DMS79 (cell line): ENCODE results near the gene VIPR2.
"Not testable (repeated sequence)": the region's sequence is repeated elsewhere in the genome, so short reads cannot be mapped to it uniquely, and the experiment has no call there.

ENCODE experiments used
- DNase-seq: peaks from one replicate; lab custom pipeline; 2025; lab: John Stamatoyannopoulos, UW

VIPR2 gene

DNA sequence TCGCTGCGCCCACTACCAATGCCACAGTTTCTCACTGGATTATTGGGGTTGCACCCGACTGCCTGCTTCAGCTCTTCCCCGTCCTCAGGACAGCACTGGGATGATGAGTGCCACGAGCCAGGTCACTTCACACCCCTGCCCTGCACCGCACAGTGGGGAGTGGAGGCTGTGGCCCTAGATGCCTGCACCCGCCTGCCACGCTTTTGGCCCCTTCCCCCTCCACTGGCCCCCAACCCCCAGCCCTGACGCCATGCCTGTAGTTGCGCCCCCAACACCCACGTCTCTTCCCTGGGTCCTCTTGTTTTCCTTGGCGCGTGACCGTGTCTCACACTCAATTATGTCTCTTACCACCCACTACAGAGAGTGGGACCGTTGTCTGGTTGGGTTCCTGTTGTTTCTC lies 134.3 kb downstream of the VIPR2 start:
- no peak for DNase-seq

DNA sequence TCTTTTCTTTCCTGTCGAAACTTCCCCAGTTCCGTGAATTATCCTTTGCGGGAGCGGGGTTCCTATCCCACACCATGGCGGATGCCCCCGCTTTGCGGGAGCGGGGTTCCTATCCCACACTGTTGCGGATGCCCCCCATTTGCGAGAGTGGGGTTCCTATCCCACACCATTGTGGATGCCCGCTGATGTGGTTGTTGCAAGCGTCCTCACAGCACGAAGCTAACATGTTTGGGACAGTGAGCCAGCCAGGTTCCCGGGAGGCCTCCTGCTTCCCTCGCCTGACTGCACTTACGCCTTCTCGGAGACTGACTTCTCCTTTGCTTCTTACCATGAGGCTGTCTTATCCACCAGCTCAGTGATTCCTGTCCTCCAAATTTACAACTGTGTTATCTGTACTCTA lies 134.7 kb downstream of the VIPR2 start:
- no peak for DNase-seq

DNA sequence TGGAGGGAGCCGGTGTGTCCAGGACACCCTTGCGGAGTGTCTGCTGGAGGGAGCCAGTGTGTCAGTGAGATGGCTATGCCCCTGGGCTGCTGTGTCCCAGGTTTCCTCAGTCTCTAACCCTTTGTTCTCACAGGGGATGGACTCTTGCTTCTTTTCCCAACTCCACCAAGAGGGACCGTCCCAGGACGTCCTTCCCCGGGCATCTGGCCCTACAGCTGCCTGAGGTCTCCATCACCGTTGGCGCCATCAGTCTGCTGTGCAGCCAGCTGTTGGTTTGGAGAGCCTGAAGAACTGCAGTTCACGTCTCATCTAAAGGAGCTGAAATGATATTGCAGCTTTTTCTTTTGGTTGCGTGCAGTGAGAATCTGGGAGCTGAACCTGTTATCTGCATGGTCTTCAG lies 136.2 kb downstream of the VIPR2 start:
- no peak for DNase-seq

DNA sequence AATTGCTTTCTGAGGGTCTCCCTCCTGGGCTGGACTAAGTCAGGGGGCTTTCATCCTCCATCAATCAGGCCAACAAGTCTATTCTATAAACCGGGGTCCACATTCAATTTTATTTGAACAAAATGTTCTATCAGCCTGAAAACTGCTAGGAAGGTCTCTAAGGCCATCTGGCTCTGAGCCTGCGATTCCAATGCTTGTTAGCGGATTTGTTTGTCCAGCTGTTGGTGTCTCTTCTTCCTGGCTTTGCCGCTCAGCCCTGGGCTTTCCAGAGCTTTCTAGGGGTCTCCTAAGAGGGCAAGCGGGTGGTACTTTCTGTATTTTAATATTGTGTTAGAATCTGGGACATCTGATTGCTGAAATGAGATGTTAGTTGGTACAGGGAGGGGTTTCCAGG lies 136.7 kb downstream of the VIPR2 start:
- DNase-seq = no peak

DNA sequence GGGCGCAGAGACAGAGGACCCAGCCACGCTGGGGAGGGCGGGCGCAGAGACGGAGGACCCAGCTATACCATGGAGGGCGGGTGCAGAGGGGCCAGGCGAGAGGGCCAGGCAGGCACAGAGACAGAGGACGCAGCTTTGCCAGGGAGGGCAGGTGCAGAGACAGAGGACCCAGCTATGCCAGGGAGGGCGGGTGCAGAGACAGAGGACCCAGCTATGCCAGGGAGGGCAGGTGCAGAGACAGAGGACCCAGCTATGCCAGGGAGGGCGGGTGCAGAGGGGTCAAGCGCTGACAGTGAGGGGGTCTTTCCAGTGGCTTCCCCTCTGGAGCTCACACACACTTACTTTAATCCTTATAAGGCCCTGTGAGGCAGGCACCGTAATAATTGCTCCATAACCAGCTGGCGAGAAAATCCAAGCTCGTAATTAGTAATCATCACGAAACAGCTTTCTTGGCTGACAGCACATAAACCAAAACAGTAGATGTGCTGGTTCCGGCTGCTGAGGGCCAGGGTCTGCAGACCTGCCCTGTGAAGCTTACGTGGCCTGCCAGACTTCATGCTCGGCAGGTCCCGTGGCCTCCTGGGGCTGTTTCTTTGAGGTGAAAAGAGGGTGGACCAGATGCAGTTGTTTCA lies 137.2 kb downstream of the VIPR2 start:
- no peak for DNase-seq

DNA sequence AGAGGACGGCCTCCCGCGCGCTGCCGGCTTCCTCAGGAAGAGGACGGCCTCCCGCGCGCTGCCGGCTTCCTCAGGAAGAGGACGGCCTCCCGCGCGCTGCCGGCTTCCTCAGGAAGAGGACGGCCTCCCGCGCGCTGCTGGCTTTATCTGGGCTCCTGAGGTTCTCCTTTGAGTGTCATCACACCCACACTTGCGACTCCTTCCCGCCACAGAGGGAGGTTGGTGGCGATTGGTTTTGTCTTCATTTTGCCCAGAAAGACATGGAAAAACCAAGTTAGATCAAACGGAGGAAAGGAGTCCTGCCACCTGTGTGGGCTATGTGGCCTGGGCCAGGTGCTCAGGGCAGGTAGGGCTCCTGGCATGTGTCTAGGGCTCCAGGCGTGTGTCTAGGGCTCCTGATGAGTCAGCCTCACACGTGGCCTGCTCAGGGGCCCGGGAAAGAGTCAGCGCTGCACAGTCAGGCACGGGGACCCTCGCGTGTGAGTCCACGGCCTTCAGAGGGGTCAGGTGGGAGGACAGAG lies 138.0 kb downstream of the VIPR2 start:
- no peak for DNase-seq

DNA sequence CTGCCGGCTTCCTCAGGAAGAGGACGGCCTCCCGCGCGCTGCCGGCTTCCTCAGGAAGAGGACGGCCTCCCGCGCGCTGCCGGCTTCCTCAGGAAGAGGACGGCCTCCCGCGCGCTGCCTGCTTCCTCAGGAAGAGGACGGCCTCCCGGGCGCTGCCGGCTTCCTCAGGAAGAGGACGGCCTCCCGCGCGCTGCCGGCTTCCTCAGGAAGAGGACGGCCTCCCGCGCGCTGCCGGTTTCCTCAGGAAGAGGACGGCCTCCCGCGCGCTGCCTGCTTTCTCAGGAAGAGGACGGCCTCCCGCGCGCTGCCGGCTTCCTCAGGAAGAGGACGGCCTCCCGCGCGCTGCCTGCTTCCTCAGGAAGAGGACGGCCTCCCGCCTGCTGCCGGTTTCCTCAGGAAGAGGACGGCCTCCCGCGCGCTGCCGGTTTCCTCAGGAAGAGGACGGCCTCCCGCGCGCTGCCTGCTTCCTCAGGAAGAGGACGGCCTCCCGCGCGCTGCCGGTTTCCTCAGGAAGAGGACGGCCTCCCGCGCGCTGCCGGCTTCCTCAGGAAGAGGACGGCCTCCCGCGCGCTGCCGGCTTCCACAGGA lies 138.6 kb downstream of the VIPR2 start:
- not testable (repeated sequence) for DNase-seq

DNA sequence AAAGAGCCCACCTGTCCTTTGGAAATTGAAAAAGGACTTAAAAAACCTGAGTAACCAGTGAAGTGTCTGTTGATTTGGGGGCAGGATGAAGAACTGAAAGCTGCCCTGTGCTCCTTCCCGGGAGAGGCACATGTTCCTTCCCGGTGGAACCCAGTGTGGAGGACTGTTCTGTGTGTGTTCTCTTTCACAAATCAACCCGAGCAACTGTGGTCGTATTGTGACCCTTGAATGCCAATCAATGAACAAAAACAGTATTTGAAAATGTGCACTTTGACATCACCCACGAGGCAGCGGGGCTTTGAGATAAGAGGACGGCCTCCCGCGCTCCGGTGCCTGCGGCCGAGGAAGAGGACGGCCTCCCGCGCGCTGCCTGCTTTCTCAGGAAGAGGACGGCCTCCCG lies 139.0 kb downstream of the VIPR2 start:
- no peak for DNase-seq

DNA sequence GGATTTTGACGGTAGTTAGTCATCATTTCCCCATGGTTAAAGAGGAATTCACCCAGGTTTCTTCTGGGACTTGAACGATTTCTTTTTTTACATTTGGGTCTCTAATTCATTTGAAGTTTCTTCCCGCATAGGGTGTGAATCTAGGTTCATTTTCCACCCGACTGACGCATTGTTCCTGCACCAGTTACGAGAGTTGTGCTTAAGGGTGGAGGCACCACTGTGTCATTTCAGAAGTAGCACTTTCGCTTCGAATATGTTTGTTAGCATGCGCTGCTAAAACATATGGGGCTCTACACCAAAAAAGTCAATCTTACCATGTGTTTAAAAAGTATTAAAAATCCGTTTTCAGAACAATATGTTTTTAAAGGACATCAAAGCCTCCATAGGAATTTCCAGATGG lies 140.3 kb downstream of the VIPR2 start:
- no peak for DNase-seq

DNA sequence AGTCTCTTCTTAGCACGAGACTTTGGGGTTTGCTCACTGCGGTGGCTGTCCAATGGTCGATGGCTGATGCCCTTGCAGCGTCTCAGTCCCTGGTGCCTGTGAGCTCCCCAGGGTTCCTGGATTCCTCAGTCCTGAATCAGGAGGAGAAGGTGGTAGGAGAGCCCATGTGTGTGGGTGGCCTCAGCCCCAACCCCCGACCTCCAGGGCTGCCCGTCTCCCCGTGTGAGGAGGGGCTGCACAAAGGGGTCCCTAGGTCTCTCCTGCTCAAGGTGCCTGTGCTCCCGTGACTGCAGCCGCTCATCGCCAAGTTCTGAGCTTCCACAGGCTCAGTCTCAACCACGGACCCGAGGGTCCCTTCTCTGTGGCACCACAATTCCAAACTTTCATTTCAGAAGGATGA lies 142.9 kb downstream of the VIPR2 start:
- DNase-seq = no peak

DNA sequence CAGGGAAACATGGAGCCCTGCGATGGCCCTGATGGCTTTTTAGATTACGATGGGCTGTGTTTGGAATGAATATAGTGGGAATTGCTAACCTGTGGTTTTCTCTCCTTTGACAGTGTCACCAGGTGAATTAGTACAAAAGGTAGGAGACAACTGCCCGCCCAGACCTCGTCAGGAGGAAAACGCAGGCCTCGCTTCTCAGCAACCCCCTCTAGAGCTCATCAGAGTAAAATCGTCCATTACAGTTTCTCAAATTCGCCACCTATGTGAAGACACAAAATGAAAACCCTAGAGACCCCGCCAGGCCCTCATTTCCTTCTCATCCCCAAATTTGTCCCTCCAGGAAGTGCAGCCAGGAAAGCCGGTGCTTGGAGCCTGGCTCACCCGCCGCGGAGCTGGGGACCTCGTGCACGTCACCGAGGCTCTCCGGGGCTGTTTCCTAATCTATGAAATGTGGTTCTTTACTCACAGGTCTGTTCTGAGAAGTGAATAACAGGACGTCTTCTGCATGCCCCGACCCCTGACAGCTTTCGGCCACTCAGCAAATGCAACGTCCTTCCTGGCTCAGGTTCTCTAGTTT lies 143.7 kb downstream of the VIPR2 start:
- no peak for DNase-seq

DNA sequence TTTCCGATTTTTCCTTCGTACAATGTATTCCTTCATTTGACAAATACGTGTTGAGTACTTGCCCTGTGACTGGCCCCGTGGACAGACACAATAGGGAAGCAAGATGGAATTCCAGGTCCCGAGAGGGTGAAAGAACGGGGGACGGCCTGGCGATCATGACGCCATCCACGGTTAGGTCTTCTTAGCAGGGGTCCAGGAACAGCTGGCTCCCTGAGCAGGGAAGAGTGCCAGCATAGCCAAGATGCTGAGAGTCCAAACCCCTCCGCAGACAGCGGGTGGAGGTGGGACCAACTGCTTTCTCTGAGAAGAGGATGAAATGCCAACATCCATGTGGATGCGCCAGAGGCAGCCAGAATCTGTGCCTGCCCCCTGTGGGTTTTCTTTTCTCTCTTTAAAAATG lies 144.6 kb downstream of the VIPR2 start:
- DNase-seq = no peak

DNA sequence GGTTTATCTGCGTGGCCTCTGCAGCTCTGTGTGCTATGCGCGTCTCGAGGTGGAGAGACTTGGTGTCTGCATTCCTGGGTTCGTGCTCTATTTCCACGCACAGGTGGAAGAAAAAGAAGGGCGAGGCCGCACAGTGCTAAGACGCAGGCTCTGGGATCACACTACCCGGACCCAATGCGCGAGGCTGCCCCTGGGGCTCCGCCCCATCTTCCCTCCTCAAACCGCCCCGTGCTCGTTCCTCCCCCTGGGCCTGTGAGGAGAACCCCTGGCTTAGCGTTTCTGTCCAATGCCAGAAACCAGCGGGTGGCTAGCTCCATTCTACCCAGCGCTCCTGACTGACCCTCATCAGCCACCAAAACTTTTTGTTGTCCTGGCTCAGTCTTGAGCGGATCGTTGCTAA lies 145.2 kb downstream of the VIPR2 start:
- no peak for DNase-seq

DNA sequence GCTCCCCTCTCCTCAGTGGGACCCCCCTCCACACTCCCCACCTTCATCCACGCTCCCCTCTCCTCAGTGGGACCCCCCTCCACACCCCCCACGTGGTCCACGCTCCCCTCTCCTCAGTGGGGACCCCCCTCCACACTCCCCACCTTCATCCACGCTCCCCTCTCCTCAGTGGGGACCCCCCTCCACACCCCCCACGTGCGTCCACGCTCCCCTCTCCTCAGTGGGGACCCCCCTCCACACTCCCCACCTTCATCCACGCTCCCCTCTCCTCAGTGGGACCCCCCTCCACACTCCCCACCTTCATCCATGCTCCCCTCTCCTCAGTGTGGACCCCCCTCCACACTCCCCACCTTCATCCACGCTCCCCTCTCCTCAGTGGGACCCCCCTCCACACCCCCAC lies 146.4 kb downstream of the VIPR2 start:
- DNase-seq = not testable (repeated sequence)

DNA sequence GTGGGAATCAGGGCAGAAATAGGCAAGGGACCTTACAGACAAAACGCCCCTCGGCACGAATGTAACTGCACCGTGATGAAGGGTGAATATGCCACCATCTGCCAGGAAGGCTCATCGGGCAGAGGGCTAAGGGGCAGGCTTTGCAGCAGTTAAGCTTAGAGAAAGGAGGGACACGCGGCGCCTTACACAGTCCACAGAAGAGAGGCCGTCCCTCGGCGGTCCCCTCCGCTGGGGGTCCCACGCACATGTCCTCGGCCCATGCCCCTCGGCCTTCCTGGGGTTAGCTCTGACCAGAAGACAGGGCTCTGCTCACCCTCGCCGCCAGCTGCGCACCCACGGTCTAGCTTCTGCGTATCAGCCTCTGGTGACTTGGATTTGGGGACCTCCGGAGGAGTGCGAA lies 147.2 kb downstream of the VIPR2 start:
- no peak for DNase-seq

DNA sequence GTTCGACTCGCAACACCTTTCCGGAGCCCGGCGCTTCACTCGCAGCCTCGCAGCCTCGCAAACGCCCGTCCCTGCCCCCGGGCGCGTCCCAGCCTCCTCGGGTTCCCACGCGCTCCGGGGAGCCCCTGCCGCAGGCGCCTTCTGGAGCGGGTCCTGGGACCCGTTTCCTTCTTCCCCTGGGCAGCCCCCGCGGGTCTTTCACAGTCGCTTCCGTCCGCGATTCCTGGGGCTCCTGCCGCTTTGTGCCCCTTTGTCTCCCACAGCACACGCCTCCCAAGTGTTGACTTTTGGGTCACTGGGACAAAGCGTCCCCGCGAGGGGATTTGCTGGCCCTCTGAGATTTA lies 147.6 kb downstream of the VIPR2 start:
- no peak for DNase-seq

DNA sequence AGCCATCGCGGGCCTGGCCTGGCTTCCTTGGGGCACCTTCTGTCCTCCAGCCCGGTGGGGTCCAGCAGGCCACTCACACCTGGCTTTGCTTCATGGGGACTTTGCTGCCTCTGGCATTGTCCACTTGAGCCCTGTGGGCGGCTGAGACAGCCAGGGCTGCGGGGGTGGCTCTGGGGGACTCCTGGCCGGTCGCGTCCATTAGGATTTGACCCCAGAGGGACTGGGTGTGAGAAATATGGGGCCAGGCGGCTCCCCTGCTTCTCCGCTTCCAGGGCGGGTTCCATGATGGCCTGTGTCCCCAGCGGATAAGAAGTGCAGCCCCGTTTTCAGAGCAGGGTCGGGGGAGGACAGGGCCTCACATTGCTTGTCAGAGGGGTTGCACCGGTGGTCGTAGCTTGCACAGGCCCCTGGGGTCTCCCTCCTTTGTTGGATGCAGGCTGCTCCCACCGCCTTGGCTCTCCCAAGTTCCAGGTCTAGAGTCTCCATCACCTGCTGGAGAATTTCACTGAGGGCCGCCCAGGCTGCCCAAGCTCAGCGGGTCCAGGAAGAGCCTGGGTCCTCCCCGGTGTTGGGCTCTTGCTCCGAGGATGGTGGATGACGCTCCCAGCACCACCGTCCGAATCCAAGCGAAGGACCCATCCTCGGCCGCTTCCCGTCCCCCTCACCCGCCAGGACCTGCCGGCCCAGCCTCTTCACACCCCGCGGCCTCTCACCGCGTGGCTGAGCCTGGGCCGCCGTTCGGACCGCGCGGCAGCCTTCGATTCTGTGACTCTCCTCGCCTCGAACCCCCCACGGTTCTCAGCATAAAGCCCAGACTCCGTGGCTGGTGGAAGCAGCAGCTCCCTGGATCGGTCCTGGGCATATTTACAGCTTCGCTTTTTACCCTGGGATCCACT lies 148.2 kb downstream of the VIPR2 start:
- no peak for DNase-seq

DNA sequence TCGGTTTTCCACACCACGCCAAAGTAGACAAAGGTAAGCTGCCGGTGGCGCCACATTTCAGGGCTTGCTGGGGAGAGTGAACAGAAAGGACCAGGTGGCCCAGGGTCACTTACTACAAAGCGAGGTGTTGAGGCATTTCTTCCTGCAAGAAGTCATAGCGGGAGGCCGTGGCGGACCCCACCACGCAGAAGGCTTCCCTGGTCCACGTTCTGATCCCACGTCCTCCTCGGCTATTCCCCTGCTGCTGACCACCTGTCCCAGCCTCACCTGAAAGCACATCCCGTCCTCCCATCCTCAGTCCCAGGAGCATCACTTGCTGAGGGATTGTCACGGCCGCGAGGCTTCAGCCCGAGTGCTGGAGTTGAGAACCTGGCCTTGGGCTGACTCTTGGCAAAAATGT lies 149.2 kb downstream of the VIPR2 start:
- DNase-seq = no peak

DNA sequence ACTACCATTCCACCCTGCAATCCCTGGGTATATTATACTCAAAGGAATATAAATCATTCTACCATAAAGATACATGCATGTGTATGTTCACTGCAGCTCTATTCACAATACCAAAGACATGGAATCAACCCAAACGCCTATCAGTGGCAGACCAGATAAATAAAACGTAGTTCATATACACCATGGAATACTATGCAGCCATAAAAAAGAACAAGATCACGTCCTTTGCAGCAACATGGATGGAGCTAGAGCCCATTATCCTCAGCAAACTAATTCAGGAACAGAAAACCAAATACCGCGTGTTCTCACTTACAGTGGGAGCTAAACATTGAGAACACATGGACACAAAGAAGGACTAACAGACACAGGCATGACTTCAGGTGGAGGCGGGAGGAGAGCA lies 150.0 kb downstream of the VIPR2 start:
- DNase-seq = no peak

DNA sequence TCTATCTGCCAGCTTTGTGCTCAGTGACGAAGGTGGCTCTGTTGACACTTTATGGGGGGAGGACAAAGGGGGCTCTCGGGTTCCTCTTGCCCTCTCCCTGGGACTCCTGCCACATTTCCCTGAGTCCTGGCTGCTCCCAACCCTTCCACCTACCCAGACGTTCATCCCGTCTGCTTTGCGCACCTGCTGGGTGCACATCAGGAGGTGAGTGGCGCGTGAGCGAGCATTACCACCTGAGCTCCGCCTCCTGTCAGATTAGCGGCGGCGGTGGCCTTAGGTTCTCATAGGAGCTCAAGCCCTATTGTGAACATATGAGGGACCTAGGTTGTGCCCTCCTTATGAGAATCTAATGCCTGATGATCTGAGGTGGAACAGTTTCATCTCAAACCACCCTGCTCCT lies 151.1 kb downstream of the VIPR2 start:
- DNase-seq = no peak

DNA sequence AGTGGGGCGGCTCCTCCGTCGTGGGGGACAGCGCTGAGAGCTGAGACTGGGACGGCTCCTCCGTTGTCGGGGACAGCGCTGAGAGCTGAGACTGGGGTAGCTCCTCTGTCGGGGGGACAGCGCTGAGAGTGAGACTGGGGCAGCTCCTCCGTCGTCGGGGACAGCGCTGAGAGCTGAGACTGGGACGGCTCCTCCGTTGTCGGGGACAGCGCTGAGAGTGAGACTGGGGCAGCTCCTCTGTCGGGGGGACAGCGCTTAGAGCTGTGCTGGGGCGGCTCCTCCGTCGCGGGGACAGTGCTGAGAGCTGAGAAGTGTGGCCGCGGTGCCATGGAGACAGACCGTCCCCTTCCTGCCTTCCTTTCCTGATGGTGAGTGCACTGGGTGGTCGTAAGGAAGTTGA lies 151.9 kb downstream of the VIPR2 start:
- DNase-seq = no peak

DNA sequence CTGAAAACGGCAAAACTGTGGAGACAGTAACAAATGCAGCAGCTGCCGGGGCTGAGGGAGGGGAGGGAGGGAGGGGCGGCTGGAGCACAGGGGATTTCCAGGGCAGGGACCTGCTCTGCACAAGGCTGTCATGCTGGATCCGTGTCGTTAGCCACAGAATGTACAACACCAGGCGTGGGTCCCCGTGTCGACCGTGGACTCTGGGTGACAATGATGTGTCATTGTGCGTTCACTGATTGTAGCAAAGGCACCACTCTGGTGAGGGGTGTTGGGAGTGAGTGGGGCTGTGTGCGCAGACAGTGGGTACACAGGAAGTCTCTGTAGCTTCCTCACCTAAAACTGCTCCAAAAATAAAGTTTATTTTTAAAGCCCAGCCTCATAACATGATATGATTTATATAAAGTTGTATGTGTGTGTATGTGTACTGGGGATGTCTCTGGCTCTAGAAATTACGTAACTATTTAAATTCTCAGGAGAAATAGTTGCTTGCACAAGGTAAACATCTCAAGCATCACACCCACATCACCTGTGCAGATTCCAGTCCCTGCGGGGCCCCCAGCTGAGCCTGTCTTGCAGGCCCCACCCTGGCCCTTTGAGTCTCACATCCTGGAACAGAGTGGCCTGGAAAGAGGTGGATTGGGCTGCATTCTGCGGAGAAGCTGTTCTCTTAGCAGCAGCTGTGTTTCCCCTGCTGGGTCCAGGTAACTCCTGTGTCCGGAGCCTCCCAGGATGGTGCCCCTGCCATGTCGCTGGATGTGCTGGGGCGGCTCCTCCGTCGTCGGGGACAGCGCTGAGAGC lies 152.6 kb downstream of the VIPR2 start:
- no peak for DNase-seq
